Liver (tissue), 9 donors: Measurements from ENCODE around the gene HS6ST3. TPM values are rescaled to one million over a fixed set of nuclear protein-coding genes. Genes with fewer than 3 reads are reported as not detected.

Experiments used
- DNase-seq: peaks from one replicate; pipeline ENCODE4 v3.0.0-alpha.2; 2017; ENCODE audit warnings: low spot score
- H3K27ac ChIP-seq, 2 donors: one replicate each; pipeline ENCODE4 v1.7.0; 2013; ENCODE audit warnings: inconsistent platforms in 2 of 2, low read length in 2 of 2, control low read depth in 1 of 2, low read depth in 1 of 2, mild to moderate bottlenecking in 1 of 2
- H3K27me3 ChIP-seq, 4 donors: one replicate each; pipeline versions ENCODE4 v1.6.1 to v1.7.0; 2013; ENCODE audit warnings: low read length in 3 of 4, inconsistent platforms in 1 of 4, mild to moderate bottlenecking in 1 of 4, moderate library complexity in 1 of 4; ENCODE audit not compliant: control insufficient read depth in 4 of 4, insufficient read depth in 4 of 4
- H3K36me3 ChIP-seq, 4 donors: one replicate each; pipeline versions ENCODE4 v1.6.1 to v1.7.0; 2013; ENCODE audit warnings: low read length in 3 of 4, mild to moderate bottlenecking in 3 of 4, low read depth in 1 of 4, moderate library complexity in 1 of 4; ENCODE audit not compliant: control insufficient read depth in 4 of 4, insufficient read depth in 3 of 4
- H3K4me1 ChIP-seq, 4 donors: one replicate each; pipeline versions ENCODE4 v1.6.1 to v1.7.0; 2013; ENCODE audit warnings: low read length in 3 of 4, mild to moderate bottlenecking in 3 of 4, moderate library complexity in 1 of 4; ENCODE audit not compliant: control insufficient read depth in 4 of 4, insufficient read depth in 4 of 4
- H3K4me3 ChIP-seq, 3 donors: one replicate each; pipeline versions ENCODE4 v1.6.1 to v1.7.0; 2013; ENCODE audit warnings: low read length in 3 of 3, control low read depth in 1 of 3, low read depth in 1 of 3, mild to moderate bottlenecking in 1 of 3
- H3K9ac ChIP-seq, 2 donors: one replicate each; pipeline ENCODE4 v1.7.0; 2013; ENCODE audit warnings: low read length in 2 of 2, mild to moderate bottlenecking in 2 of 2, moderate library complexity in 2 of 2, control low read depth in 1 of 2, low read depth in 1 of 2
- H3K9me3 ChIP-seq, 4 donors: one replicate each; pipeline versions ENCODE4 v1.6.1 to v1.7.0; 2013; ENCODE audit warnings: low read length in 3 of 4; ENCODE audit not compliant: control insufficient read depth in 4 of 4
- EGR1 ChIP-seq, 2 donors: IDR thresholded peaks; 2 replicates each; pipeline ENCODE4 v1.6.1; 2016 to 2018; ENCODE audit warnings: antibody characterized with exemption in 2 of 2, low read depth in 2 of 2
- FOXA1 ChIP-seq: IDR thresholded peaks from 2 replicates; pipeline ENCODE4 v1.6.1; 2016; ENCODE audit warnings: antibody characterized with exemption
- GABPA ChIP-seq, 2 donors: IDR thresholded peaks in 1 of 2; conservative IDR thresholded peaks in 1 of 2; 2 replicates each; pipeline ENCODE4 v1.6.1; 2016; ENCODE audit warnings: antibody characterized with exemption in 2 of 2, mild to moderate bottlenecking in 1 of 2, moderate library complexity in 1 of 2
- HNF4A ChIP-seq, 2 donors: conservative IDR thresholded peaks; 2 replicates each; pipeline ENCODE4 v1.6.1; 2016; ENCODE audit warnings: antibody characterized with exemption in 2 of 2, mild to moderate bottlenecking in 2 of 2
- HNF4G ChIP-seq: IDR thresholded peaks from 2 replicates; pipeline ENCODE4 v1.6.1; 2016; ENCODE audit warnings: antibody characterized with exemption
- JUND ChIP-seq, 2 donors: IDR thresholded peaks; 2 replicates each; pipeline ENCODE4 v1.6.1; 2016; ENCODE audit warnings: antibody characterized with exemption in 2 of 2
- NR2F2 ChIP-seq: IDR thresholded peaks from 2 replicates; pipeline ENCODE4 v1.6.1; 2016; ENCODE audit warnings: antibody characterized with exemption
- RAD21 ChIP-seq, 2 donors: IDR thresholded peaks; 2 replicates each; pipeline ENCODE4 v1.6.1; 2016; ENCODE audit warnings: antibody characterized with exemption in 2 of 2, mild to moderate bottlenecking in 2 of 2
- SP1 ChIP-seq: IDR thresholded peaks from 2 replicates; pipeline ENCODE4 v1.6.1; 2018; ENCODE audit warnings: antibody characterized with exemption, mild to moderate bottlenecking
- TAF1 ChIP-seq: conservative IDR thresholded peaks from 2 replicates; pipeline ENCODE4 v1.6.1; 2016; ENCODE audit warnings: antibody characterized with exemption, mild to moderate bottlenecking
- YY1 ChIP-seq: IDR thresholded peaks from 2 replicates; pipeline ENCODE4 v1.6.1; 2016; ENCODE audit warnings: antibody characterized with exemption, mild to moderate bottlenecking
- WGBS: extraction: QIAGEN DNeasy Blood & Tissue Kit; methylation state at CpG from one replicate; pipeline ENCODE4 v1.1.7; 2013; 5-methylcytosine and 5-hydroxymethylcytosine counted together
- polyA plus RNA-seq, 2 donors: library from polyadenylated mRNA; stranded (reverse) in 1 of 2; unstranded in 1 of 2; fragments of 200-250 nt in 1 of 2; fragments of >200 nt in 1 of 2; fragmentation: Nextera tagmentation in 1 of 2; extraction: Ambion mirVana in 1 of 2; gene quantifications; one replicate each; pipeline versions ENCODE4 v1.2.1 to v1.2.3, GENCODE V29; 2013 to 2015
- total RNA-seq, 2 donors: library from RNA; depleted of rRNA; stranded (reverse); fragments of >200 nt; gene quantifications; one replicate each; pipeline ENCODE4 v1.2.3, GENCODE V29; 2014
- TF ChIP-seq, protein P1 (sequence below): IDR thresholded peaks from 2 replicates; pipeline ENCODE4 v1.6.1; 2016; ENCODE audit warnings: antibody characterized with exemption, mild to moderate bottlenecking
- TF ChIP-seq, protein P2 (sequence below): fragments of 150-350 bp; IDR thresholded peaks from 2 replicates; pipeline ENCODE4 v1.5.1; 2017; ENCODE audit warnings: improper control_type of control experiment, low read depth, low read length; ENCODE audit not compliant: missing input control
- TF ChIP-seq, protein P3 (sequence below): IDR thresholded peaks from 2 replicates; pipeline ENCODE4 v1.6.1; 2016; ENCODE audit warnings: antibody characterized with exemption
- TF ChIP-seq, protein P4 (sequence below): IDR thresholded peaks from 2 replicates; pipeline ENCODE4 v1.6.1; 2016; ENCODE audit warnings: antibody characterized with exemption
- TF ChIP-seq, protein P5 (sequence below): IDR thresholded peaks from 2 replicates; pipeline ENCODE4 v1.6.1; 2016; ENCODE audit warnings: antibody characterized with exemption
- donor health status: healthy.
- donor health status: healthy.
- donor health status: healthy.
- donor health status: healthy.
- donor health status: healthy.

HS6ST3 gene
- total and polyA plus RNA-seq, 4 donors: under 0.01 TPM; not detected in 3

DNA sequence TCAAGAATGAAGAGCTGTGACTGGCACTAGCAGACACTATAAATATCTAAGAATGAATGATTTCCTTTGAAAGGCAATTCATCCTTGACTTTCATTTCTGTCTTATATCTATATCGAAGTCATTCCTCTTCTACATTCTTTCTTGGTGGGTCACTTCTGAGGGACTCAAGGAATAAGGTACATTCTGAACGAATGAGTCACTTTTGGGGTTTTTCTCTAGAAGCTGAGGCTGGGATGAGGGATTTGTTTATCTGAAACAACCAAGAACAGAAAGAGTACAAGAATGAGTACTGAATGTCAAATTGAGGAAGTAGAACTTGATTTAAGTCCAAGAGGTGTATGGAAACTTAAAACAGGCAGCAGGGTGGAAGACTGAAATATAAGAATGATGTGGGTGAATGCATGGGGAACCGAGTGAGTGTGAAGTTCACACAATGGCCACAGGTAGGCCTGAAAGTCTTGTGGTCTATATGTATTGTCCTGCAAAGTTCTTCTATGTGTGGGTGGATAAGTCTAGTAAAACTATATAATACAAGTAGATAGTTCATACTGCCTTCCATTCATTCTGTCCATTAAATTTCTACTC lies 560.5 kb downstream of the HS6ST3 start:
- Histone ChIP-seq H3K27me3 (no peaks in the 10 kb centered on the region), H3K4me3 (no peak overlapping the region), H3K9ac (no peak overlapping the region), H3K4me1 (peaks cover 0 to 4% (median 1%) of the 10 kb centered on the region in 4 donors), H3K9me3 (peaks cover 2 to 12% (median 8%) of the 10 kb centered on the region in 4 donors), H3K36me3 (no peaks in the 10 kb centered on the region), H3K27ac (no peak overlapping the region)
- TF ChIP-seq EGR1 (IDR thresholded peaks at IDR 0.05; ENCODE audit: low read depth in 2 of 2) (no peak), HNF4G (no peak), HNF4A (conservative IDR thresholded peaks at IDR 0.05) (no peak), JUND (IDR thresholded peaks at IDR 0.05) (no peak), YY1 (no peak), GABPA (IDR thresholded peaks at IDR 0.05 in 1 of 2, conservative IDR thresholded peaks at IDR 0.05 in 1 of 2) (no peak), RAD21 (IDR thresholded peaks at IDR 0.05) (no peak), SP1 (no peak), TAF1 (no peak), FOXA1 (no peak), NR2F2 (no peak)
- TF ChIP-seq, protein P1, sequence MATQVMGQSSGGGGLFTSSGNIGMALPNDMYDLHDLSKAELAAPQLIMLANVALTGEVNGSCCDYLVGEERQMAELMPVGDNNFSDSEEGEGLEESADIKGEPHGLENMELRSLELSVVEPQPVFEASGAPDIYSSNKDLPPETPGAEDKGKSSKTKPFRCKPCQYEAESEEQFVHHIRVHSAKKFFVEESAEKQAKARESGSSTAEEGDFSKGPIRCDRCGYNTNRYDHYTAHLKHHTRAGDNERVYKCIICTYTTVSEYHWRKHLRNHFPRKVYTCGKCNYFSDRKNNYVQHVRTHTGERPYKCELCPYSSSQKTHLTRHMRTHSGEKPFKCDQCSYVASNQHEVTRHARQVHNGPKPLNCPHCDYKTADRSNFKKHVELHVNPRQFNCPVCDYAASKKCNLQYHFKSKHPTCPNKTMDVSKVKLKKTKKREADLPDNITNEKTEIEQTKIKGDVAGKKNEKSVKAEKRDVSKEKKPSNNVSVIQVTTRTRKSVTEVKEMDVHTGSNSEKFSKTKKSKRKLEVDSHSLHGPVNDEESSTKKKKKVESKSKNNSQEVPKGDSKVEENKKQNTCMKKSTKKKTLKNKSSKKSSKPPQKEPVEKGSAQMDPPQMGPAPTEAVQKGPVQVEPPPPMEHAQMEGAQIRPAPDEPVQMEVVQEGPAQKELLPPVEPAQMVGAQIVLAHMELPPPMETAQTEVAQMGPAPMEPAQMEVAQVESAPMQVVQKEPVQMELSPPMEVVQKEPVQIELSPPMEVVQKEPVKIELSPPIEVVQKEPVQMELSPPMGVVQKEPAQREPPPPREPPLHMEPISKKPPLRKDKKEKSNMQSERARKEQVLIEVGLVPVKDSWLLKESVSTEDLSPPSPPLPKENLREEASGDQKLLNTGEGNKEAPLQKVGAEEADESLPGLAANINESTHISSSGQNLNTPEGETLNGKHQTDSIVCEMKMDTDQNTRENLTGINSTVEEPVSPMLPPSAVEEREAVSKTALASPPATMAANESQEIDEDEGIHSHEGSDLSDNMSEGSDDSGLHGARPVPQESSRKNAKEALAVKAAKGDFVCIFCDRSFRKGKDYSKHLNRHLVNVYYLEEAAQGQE: no peak
- TF ChIP-seq, protein P2, sequence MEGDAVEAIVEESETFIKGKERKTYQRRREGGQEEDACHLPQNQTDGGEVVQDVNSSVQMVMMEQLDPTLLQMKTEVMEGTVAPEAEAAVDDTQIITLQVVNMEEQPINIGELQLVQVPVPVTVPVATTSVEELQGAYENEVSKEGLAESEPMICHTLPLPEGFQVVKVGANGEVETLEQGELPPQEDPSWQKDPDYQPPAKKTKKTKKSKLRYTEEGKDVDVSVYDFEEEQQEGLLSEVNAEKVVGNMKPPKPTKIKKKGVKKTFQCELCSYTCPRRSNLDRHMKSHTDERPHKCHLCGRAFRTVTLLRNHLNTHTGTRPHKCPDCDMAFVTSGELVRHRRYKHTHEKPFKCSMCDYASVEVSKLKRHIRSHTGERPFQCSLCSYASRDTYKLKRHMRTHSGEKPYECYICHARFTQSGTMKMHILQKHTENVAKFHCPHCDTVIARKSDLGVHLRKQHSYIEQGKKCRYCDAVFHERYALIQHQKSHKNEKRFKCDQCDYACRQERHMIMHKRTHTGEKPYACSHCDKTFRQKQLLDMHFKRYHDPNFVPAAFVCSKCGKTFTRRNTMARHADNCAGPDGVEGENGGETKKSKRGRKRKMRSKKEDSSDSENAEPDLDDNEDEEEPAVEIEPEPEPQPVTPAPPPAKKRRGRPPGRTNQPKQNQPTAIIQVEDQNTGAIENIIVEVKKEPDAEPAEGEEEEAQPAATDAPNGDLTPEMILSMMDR: no peak
- TF ChIP-seq, protein P3, sequence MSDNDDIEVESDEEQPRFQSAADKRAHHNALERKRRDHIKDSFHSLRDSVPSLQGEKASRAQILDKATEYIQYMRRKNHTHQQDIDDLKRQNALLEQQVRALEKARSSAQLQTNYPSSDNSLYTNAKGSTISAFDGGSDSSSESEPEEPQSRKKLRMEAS: no peak
- TF ChIP-seq, protein P4, sequence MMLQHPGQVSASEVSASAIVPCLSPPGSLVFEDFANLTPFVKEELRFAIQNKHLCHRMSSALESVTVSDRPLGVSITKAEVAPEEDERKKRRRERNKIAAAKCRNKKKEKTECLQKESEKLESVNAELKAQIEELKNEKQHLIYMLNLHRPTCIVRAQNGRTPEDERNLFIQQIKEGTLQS: no peak
- TF ChIP-seq, protein P5, sequence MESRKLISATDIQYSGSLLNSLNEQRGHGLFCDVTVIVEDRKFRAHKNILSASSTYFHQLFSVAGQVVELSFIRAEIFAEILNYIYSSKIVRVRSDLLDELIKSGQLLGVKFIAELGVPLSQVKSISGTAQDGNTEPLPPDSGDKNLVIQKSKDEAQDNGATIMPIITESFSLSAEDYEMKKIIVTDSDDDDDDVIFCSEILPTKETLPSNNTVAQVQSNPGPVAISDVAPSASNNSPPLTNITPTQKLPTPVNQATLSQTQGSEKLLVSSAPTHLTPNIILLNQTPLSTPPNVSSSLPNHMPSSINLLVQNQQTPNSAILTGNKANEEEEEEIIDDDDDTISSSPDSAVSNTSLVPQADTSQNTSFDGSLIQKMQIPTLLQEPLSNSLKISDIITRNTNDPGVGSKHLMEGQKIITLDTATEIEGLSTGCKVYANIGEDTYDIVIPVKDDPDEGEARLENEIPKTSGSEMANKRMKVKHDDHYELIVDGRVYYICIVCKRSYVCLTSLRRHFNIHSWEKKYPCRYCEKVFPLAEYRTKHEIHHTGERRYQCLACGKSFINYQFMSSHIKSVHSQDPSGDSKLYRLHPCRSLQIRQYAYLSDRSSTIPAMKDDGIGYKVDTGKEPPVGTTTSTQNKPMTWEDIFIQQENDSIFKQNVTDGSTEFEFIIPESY: no peak
- 81% methylated on average over 3 of the region's 3 CpGs for whole genome bisulfite sequencing
- DNase-seq: no peak
